ENCODE measurements around the gene PDE3B. TPM values are rescaled to one million over a fixed set of nuclear protein-coding genes. Genes with fewer than 3 reads are reported as not detected.

The PDE3B gene
- total and polyA plus RNA-seq, 2 of the 8 experiments (the other 6 are each of a cell fraction or from before 2014, with no cell fraction given), result 2.7 to 10.9 TPM

GRCh38 chr11:14703731-14704130, 60.1 kb downstream of the PDE3B start:
- DNase-seq (ENCODE audit: low read depth in 1 of 2, low spot score in 2 of 2), result no peak
- Histone ChIP-seq H2AK5ac (ENCODE audit: low read depth, low read length) (no peak overlapping the region), H3K4me1 (replicated peaks in 1 of 4; ENCODE audit: control insufficient read depth in 3 of 4, insufficient read depth in 4 of 4, low read length in 3 of 4) (no peaks in the 10 kb centered on the region), H2BK120ac (replicated peaks; ENCODE audit: low read depth, low read length) (no peak overlapping the region), H3K4me3 (ENCODE audit: extremely low read depth in 1 of 4, insufficient read depth in 2 of 4, low read depth in 3 of 4, low read length in 4 of 4) (no peak overlapping the region), H3K4ac (replicated peaks; ENCODE audit: insufficient read length, low read depth, low read length) (no peak overlapping the region), H4K5ac (ENCODE audit: insufficient read length, low read depth, low read length) (no peak overlapping the region), H3K9ac (replicated peaks in 1 of 4; ENCODE audit: extremely low read depth in 1 of 4, low read depth in 3 of 4, low read length in 3 of 4) (no peak overlapping the region), H3K23me2 (ENCODE audit: low read depth, low read length) (no peaks in the 10 kb centered on the region), H3K79me2 (ENCODE audit: control insufficient read depth in 1 of 2, insufficient read depth in 2 of 2, low read length in 2 of 2) (no peaks in the 10 kb centered on the region), H3K4me2 (ENCODE audit: insufficient read depth in 1 of 2, low read depth in 2 of 2, low read length in 2 of 2) (no peak overlapping the region), H2BK12ac (ENCODE audit: low read depth, low read length) (no peak overlapping the region), H3K79me1 (ENCODE audit: low read depth, low read length) (no peaks in the 10 kb centered on the region), H3K27me3 (replicated peaks in 1 of 4; ENCODE audit: control insufficient read depth in 3 of 4, extremely low read depth in 1 of 4, insufficient read depth in 3 of 4, low read length in 3 of 4) (no peaks in the 10 kb centered on the region), H3K23ac (ENCODE audit: insufficient read length) (no peak overlapping the region), H3K56ac (replicated peaks; ENCODE audit: insufficient read length, low read depth, low read length) (no peak overlapping the region), H3K9me3 (ENCODE audit: insufficient read depth in 2 of 2, low read depth in 1 of 2, low read length in 1 of 2) (peaks cover 0 to 4% of the 10 kb centered on the region in 2 experiments; a peak in 2 of 4 replicates), H2BK15ac (ENCODE audit: low read length) (no peak overlapping the region), H3K27ac (ENCODE audit: low read depth, low read length) (no peak overlapping the region), H3K14ac (ENCODE audit: insufficient read length) (no peak overlapping the region), H2AFZ (ENCODE audit: low read length) (no peak overlapping the region), H2BK20ac (ENCODE audit: low read length) (no peak overlapping the region), H2BK5ac (ENCODE audit: low read depth, low read length) (no peak overlapping the region), H4K8ac (ENCODE audit: extremely low read depth, insufficient read depth, low read length) (no peak overlapping the region), H4K91ac (replicated peaks; ENCODE audit: insufficient read length, low read length) (no peak overlapping the region), H3K18ac (ENCODE audit: extremely low read depth, low read length) (no peak overlapping the region), H3K36me3 (ENCODE audit: control insufficient read depth in 2 of 4, insufficient read depth in 4 of 4, low read length in 3 of 4) (no peaks in the 10 kb centered on the region; a peak in 1 of 8 replicates), H4K20me1 (replicated peaks in 1 of 2; ENCODE audit: control insufficient read depth in 1 of 2, insufficient read depth in 2 of 2, low read length in 2 of 2) (no peaks in the 10 kb centered on the region)
- POLR2A ChIA-PET (ENCODE audit: partially characterized antibody), result no interaction called here
- CTCF ChIA-PET (ENCODE audit: partially characterized antibody), result no interaction called here
- TF ChIP-seq EZH2 (IDR thresholded peaks at IDR 0.05; ENCODE audit: low read depth, low read length, severe bottlenecking) (no peak), TEAD4 (IDR thresholded peaks at IDR 0.05; ENCODE audit: low read depth, low read length) (no peak), CREB1 (IDR thresholded peaks at IDR 0.05) (no peak), ZNF274 (IDR thresholded peaks at IDR 0.05; ENCODE audit: borderline replicate concordance, extremely low read depth, low read length) (no peak), USF2 (IDR thresholded peaks at IDR 0.05; ENCODE audit: low read length) (no peak), JUN (IDR thresholded peaks at IDR 0.05; ENCODE audit: low read depth, low read length) (no peak)
- FAIRE-seq, result no peak
- 91% methylated on average over 1 of the region's 1 CpG; no CpG with 5 or more reads in 1 of the 2 experiments for WGBS, 2 experiments (ENCODE audit: extremely low coverage in 1 of 2, insufficient coverage in 1 of 2, insufficient read length in 1 of 2, insufficient replicate concordance in 2 of 2, low coverage in 1 of 2, low lambda C conversion rate in 2 of 2, missing lambda C conversion rate in 1 of 2)

Measured in H1 (cell line).